ENCODE data around the gene CHKA. TPM values are rescaled to one million over a fixed set of nuclear protein-coding genes. Genes with fewer than 3 reads are reported as not detected.

Gene CHKA
- total and polyA plus RNA-seq, 2 of the 4 experiments (the other 2 are of a cell fraction): 4.5 to 8.4 TPM

DNA sequence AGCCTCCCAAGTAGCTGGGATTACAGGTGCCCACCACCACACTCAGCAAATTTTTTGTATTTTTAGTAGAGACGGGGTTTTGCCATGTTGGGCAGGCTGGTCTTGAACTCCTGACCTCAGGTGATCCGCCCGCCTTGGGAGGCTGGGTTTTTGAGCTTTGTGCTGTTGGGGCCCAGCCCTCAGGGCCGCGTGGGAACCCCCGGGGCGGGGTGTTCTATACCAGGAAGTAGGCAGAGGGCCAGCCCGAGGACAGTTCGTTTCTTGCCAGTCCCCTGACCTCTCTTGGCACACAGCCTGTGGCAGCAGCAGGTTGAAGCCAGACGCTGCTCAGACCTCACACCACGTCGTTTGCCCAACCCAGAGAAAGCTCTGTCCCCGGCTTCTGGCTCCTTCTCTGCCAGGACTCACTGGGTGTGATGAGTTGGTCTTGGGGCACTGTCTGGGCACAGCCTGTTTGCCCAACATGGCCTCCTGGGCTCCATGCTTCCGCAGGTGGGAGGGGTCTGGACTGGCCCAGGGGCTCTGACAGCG is 24.9 kb upstream of the CHKA start:
- no peak overlapping the region for H3K9ac ChIP-seq (ENCODE audit: low read depth, low read length)
- intact Hi-C loops (cut with micrococcal nuclease) (no loop called here), in situ Hi-C loops (cut with MboI; ENCODE audit: low sequenced_read_pairs) (no loop called here), dilution Hi-C loops (cut with HindIII; ENCODE audit: low sequenced_read_pairs, unreplicated experiment) (no loop called here)
- DNase-seq (no peak), ATAC-seq (ENCODE audit: low read depth) (no peak)
- CTCF ChIA-PET: no interaction called here
- peak overlapping the region; percentile 42 for H2AK9ac ChIP-seq (replicated peaks; ENCODE audit: low read depth, low read length, poor library complexity)
- H4K91ac ChIP-seq (ENCODE audit: insufficient read depth, low read depth, low read length): no peak overlapping the region
- peaks cover 4% of the 10 kb centered on the region; the same call in 1 of the 2 replicates for H3K4me1 ChIP-seq (ENCODE audit: control insufficient read depth, insufficient read depth, low read length)
- H3K4me3 ChIP-seq (ENCODE audit: insufficient read depth, low read depth, low read length): no peak overlapping the region
- H3K27me3 ChIP-seq (ENCODE audit: control insufficient read depth, insufficient read depth, low read length): no peaks in the 10 kb centered on the region; the same call in 1 of the 2 replicates
- H2AFZ ChIP-seq (replicated peaks; ENCODE audit: low read length, poor library complexity): no peak overlapping the region
- no peaks in the 10 kb centered on the region for H3K9me3 ChIP-seq (ENCODE audit: control insufficient read depth, insufficient read depth, low read length)
- H3K9me1 ChIP-seq (ENCODE audit: insufficient read depth, low read length): peaks cover 3% of the 10 kb centered on the region; the same call in 1 of the 2 replicates
- no peak overlapping the region for H4K5ac ChIP-seq (ENCODE audit: low read depth, low read length)
- H3K23ac ChIP-seq (ENCODE audit: low read depth, low read length): no peak overlapping the region
- H3K18ac ChIP-seq (ENCODE audit: low read depth, low read length): no peak overlapping the region
- H3K56ac ChIP-seq (ENCODE audit: extremely low read depth, insufficient read depth, low read length): no peak overlapping the region
- no peak overlapping the region for H3K14ac ChIP-seq (replicated peaks; ENCODE audit: low read depth, low read length)
- H3K79me1 ChIP-seq (ENCODE audit: low read depth in 1 of 2, low read length in 2 of 2): no peaks in the 10 kb centered on the region
- H4K8ac ChIP-seq (ENCODE audit: low read depth in 2 of 2, low read length in 2 of 2): no peak overlapping the region
- no peak overlapping the region for H2BK5ac ChIP-seq (ENCODE audit: low read depth, low read length, poor library complexity, severe bottlenecking)
- WGBS, 2 experiments (ENCODE audit: extremely low coverage in 2 of 2, insufficient read length in 1 of 2): no CpG with 5 or more reads among the region's 15 CpGs
- H2AK5ac ChIP-seq (ENCODE audit: low read depth, low read length): no peak overlapping the region
- BruUV-seq (replicated peaks): no TSS peak
- no peak overlapping the region for H2BK15ac ChIP-seq (ENCODE audit: low read depth, low read length)
- H3K4ac ChIP-seq (ENCODE audit: low read depth, low read length): no peak overlapping the region
- no peak overlapping the region for H3K4me2 ChIP-seq (ENCODE audit: low read depth, low read length)
- H3K36me3 ChIP-seq (ENCODE audit: control insufficient read depth, insufficient read depth, low read length): no peaks in the 10 kb centered on the region
- TF ChIP-seq RAD21 (IDR thresholded peaks at IDR 0.05; ENCODE audit: low read length): no peak
- TF ChIP-seq MXI1 (IDR thresholded peaks at IDR 0.05; ENCODE audit: borderline replicate concordance, low read depth, low read length): no peak
- no peak for TF ChIP-seq SMC3 (IDR thresholded peaks at IDR 0.05; ENCODE audit: low read depth, low read length)
- TF ChIP-seq BHLHE40 (IDR thresholded peaks at IDR 0.05; ENCODE audit: low read depth, low read length): no peak
- no peak for TF ChIP-seq RCOR1 (IDR thresholded peaks at IDR 0.05; ENCODE audit: insufficient replicate concordance, low read length)
- H4K20me1 ChIP-seq (ENCODE audit: insufficient read depth, low read length): no peaks in the 10 kb centered on the region
- H3K27ac ChIP-seq (ENCODE audit: insufficient read depth, low read length): no peak overlapping the region
- POLR2A ChIA-PET (ENCODE audit: unreplicated experiment): no interaction called here
- H2BK20ac ChIP-seq (ENCODE audit: low read depth, low read length): no peak overlapping the region
- no peak overlapping the region for H2BK120ac ChIP-seq (ENCODE audit: low read depth, low read length)

All from IMR-90 (cell line).